ENCODE results near the gene BRD7. TPM values are rescaled to one million over a fixed set of nuclear protein-coding genes. Genes with fewer than 3 reads are reported as not detected.

Gene BRD7
- total and polyA plus RNA-seq, 10 donors: 39.2 to 69.7 (median 53.4) TPM

GRCh38 chr16:50401355-50401754 is 32.6 kb upstream of the BRD7 start:
- DNase-seq: no peak
- Histone ChIP-seq H3K4me1 (no peaks in the 10 kb centered on the region), H3K4me3 (no peak overlapping the region), H3K9me3 (no peaks in the 10 kb centered on the region), H3K27ac (no peak overlapping the region), H3K36me3 (no peaks in the 10 kb centered on the region), H3K27me3 (replicated peaks in 1 of 7) (no peaks in the 10 kb centered on the region)
- WGBS, 5 donors: 68 to 93% (median 75%) methylated on average over 5 of the region's 5 CpGs
- intact Hi-C loops (cut with DNase I; ENCODE audit: low total_unique reads): no loop called here
- TF ChIP-seq POLR2A (IDR thresholded peaks at IDR 0.05): no peak
- TF ChIP-seq CTCF (IDR thresholded peaks at IDR 0.05 in 8 of 11, conservative IDR thresholded peaks at IDR 0.05 in 3 of 11): no peak
- TF ChIP-seq POLR2AphosphoS5 (IDR thresholded peaks at IDR 0.05): no peak

GRCh38 chr16:50400967-50401348 is 32.2 kb upstream of the BRD7 start:
- Histone ChIP-seq H3K9me3 (no peaks in the 10 kb centered on the region), H3K27ac (no peak overlapping the region), H3K4me1 (no peaks in the 10 kb centered on the region), H3K27me3 (replicated peaks in 1 of 7) (no peaks in the 10 kb centered on the region), H3K4me3 (no peak overlapping the region), H3K36me3 (no peaks in the 10 kb centered on the region)
- no peak for DNase-seq
- intact Hi-C loops (cut with DNase I; ENCODE audit: low total_unique reads): no loop called here
- no peak for TF ChIP-seq POLR2AphosphoS5 (IDR thresholded peaks at IDR 0.05)
- TF ChIP-seq POLR2A (IDR thresholded peaks at IDR 0.05): no peak
- TF ChIP-seq CTCF (IDR thresholded peaks at IDR 0.05 in 8 of 11, conservative IDR thresholded peaks at IDR 0.05 in 3 of 11): no peak
- 83 to 92% (median 87%) methylated on average over 6 of the region's 6 CpGs for WGBS, 5 donors

DNA sequence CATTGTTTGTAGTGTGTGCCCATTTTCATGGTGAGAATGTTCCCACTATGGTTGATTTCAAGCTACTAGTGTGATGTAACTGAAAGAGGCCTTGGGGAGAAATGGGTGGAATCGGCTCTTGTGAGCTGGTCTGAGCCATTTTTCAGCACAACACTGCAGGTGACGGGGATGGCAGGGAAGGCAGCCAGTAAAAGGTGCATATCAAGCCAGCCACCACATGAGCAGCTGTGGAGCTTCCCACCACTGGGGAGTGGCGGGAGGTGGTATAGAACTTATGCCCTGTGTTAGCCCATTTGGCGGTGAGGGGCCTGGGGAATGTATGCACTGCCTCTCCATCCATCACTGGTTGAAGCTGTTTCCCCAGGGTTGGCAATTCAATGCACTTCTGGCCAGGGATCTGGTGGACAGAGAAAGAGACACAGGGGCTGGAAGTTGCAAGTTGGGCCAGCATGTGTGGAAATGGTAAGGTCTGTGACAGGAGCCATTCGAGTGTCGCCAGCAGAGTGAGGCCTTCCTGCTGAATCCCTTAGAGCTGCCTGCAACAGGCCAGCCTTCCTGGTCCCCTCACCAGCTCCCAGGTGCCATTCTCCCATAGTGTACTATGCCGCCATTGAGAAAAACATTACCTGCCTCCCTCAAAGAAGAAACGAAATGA is 31.7 kb upstream of the BRD7 start:
- Histone ChIP-seq H3K36me3 (no peaks in the 10 kb centered on the region), H3K4me1 (no peaks in the 10 kb centered on the region), H3K9me3 (no peaks in the 10 kb centered on the region), H3K27ac (no peak overlapping the region), H3K27me3 (replicated peaks in 1 of 7) (no peaks in the 10 kb centered on the region), H3K4me3 (no peak overlapping the region)
- no peak for DNase-seq
- intact Hi-C loops (cut with DNase I; ENCODE audit: low total_unique reads): no loop called here
- WGBS, 5 donors: 89 to 96% (median 93%) methylated on average over 8 of the region's 8 CpGs
- TF ChIP-seq POLR2A (IDR thresholded peaks at IDR 0.05): no peak
- TF ChIP-seq POLR2AphosphoS5 (IDR thresholded peaks at IDR 0.05): no peak
- TF ChIP-seq CTCF (IDR thresholded peaks at IDR 0.05 in 8 of 11, conservative IDR thresholded peaks at IDR 0.05 in 3 of 11): no peak

DNA sequence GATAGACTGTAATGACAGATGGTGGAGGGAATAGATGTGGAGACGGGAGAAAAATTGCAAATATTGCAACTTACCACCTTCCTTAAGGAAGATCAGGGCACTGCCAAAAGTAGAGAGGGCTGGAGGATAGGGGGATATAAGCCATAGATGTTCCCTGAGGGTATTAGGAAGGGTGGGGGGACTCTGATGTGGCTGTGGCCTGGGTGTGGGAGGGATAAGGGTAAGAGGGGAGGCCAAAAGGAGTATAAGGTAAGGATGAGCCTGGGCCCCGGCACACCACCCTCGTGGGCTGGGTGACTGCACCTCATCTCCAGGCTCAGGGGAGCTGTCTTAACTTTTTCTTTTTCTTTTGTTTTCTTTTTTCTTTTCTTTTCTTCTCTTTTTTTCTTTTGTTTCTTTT is 30.6 kb upstream of the BRD7 start:
- H3K9me3 ChIP-seq: no peaks in the 10 kb centered on the region
- TF ChIP-seq POLR2AphosphoS5 (IDR thresholded peaks at IDR 0.05): no peak
- TF ChIP-seq CTCF (IDR thresholded peaks at IDR 0.05 in 8 of 11, conservative IDR thresholded peaks at IDR 0.05 in 3 of 11): no peak
- no peak for TF ChIP-seq POLR2A (IDR thresholded peaks at IDR 0.05)
- H3K27me3 ChIP-seq (replicated peaks in 1 of 7): no peaks in the 10 kb centered on the region
- no peaks in the 10 kb centered on the region for H3K4me1 ChIP-seq
- H3K36me3 ChIP-seq: no peaks in the 10 kb centered on the region
- WGBS, 5 donors: 70 to 93% (median 82%) methylated on average over 3 of the region's 3 CpGs
- H3K27ac ChIP-seq: no peak overlapping the region
- no peak for DNase-seq
- intact Hi-C loops (cut with DNase I; ENCODE audit: low total_unique reads): no loop called here
- no peak overlapping the region for H3K4me3 ChIP-seq
